HG03139 (cell line): ENCODE results near the gene SNTG2.

Experiments
- ATAC-seq: cut with Tn5 transposase; IDR thresholded peaks from one replicate; pipeline ENCODE4 v1.9.1; 2021; ENCODE audit not compliant: unreplicated experiment

SNTG2 gene

GRCh38 chr2:1306687-1307516, 356.3 kb downstream of the SNTG2 start:
- ATAC-seq, result no peak

DNA sequence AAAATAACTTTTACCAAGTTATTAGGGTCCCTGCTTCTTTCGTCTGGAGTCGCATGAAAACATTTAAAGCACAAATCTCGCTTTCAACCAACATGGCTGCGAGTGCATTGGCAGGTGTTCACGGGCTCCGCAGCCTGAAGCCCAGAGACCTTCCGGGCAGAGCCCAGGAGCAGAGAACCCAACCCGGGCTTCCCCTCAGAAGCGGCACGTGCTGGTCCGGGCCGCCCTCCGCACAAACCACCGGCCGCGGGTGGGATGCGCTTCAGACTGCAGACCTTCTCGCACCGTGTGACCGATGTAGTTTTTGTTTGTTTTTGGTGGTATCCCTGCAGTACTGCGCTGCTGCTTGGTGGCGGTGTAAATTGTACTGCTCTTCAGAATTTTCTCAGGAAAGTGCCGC, 357.0 kb downstream of the SNTG2 start:
- ATAC-seq, result no peak

- no peak for ATAC-seq
Observed at GRCh38 chr2:1308678-1309077, 358.0 kb downstream of the SNTG2 start.

DNA sequence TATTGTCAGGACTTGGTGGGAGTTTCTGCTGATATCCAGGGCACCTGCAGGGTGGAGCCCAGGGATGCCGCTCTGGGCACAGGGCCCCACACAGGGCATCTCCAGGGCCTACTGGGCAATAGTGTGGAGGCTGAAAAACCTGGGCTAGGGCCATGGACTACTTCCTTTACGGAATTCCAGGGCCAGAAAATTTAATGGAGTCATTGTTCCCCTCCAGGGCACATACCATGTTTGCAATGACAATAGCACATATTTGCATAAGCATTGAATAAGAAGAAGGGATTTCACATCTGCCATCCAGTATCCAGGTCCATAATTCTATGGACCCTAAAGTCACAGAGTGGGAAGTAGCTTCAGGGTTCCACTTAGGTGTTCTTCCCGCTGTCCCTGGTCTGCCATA, 358.9 kb downstream of the SNTG2 start:
- ATAC-seq, result no peak

GRCh38 chr2:1310202-1310601, 359.6 kb downstream of the SNTG2 start:
- ATAC-seq, result no peak

DNA sequence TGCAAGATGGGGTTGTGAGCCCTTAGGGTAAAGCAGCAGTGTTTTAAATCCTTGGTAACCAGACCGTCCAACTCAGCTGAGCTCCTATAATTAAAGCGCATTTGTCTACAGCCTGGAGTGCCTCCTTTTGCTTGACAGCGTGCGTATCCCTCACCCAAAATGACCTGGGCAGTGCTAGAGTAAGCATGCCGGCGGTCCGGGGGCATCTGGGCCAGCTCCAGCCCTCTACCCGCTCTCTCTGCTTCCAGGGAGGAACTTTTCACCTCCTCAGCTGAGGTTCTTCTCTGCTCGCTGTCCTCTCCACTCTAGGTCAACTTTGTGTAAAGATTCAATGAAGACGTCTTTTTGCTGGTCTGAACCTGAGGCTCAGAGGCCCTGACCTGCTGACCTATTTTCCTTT, 360.2 kb downstream of the SNTG2 start:
- no peak for ATAC-seq

GRCh38 chr2:1313240-1313924, 362.7 kb downstream of the SNTG2 start:
- no peak for ATAC-seq

GRCh38 chr2:1314254-1314653, 363.6 kb downstream of the SNTG2 start:
- no peak for ATAC-seq

- no peak for ATAC-seq
Observed at GRCh38 chr2:1318366-1319009, 367.8 kb downstream of the SNTG2 start.

GRCh38 chr2:1319393-1319792, 368.7 kb downstream of the SNTG2 start:
- ATAC-seq, result no peak

DNA sequence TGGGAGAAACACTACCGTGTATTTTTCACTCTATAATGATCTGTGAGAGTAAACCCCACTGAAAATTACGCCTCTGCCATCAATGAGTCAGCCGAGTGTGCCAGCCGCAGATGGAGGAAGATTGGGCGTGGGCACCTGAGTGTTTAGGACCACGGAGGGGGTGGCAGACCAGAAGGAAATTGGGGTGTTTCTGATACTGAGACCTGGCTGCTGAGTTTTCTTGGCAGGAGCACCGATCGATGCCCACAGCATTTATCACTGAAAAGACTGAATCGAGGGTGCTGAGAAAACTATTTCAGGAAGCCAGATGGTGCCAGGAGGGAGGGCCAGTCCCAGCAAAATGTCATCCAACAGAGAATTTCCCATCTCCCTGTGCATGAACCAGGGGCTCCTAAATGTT, 370.7 kb downstream of the SNTG2 start:
- no peak for ATAC-seq

- ATAC-seq, result no peak
Observed at GRCh38 chr2:1324884-1325283, 374.2 kb downstream of the SNTG2 start.

GRCh38 chr2:1328684-1329083, 378.0 kb downstream of the SNTG2 start:
- ATAC-seq, result no peak

- ATAC-seq, result no peak
Observed at GRCh38 chr2:1339388-1340140, 388.9 kb downstream of the SNTG2 start.

GRCh38 chr2:1340141-1340512, 389.5 kb downstream of the SNTG2 start:
- no peak for ATAC-seq

- no peak for ATAC-seq
Observed at GRCh38 chr2:1341404-1342120, 390.9 kb downstream of the SNTG2 start.

DNA sequence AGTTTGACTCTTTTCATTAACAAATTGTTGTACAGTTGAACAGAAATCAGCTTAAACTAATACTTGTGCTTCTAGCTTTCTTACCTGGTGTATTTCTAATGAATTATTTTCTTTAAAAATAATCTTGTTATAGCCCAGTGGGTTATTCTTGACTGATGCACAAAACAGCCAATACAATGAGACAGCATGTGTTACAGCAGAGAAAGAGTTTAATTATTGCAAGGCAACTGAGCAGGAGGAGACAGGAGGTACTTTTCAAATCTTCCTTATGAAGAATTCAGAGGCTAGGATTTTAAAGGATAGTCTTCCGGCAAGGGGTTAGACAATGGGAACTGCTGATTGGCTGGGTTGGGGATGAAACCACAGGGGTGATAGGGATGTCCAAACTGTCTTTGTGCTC, 398.1 kb downstream of the SNTG2 start:
- no peak for ATAC-seq

DNA sequence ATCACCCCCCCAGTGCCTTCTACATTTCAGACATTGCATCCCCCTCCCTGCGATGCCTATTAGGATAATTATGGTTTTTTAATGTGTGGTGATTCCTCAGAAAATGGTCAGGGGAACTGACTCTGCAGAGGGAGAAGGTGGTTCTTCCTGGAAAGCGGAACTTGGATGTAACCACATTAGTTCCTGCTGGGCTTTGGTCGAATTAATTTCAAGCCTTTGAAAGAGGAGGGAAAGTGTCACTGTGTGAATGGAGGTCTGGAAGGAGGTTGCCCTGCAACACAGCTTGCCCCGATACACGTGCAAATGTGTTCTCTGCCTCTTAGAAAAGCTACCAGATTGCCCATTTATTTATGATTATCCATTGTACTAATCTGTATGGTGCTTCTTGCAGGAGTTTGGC, 399.5 kb downstream of the SNTG2 start:
- no peak for ATAC-seq

DNA sequence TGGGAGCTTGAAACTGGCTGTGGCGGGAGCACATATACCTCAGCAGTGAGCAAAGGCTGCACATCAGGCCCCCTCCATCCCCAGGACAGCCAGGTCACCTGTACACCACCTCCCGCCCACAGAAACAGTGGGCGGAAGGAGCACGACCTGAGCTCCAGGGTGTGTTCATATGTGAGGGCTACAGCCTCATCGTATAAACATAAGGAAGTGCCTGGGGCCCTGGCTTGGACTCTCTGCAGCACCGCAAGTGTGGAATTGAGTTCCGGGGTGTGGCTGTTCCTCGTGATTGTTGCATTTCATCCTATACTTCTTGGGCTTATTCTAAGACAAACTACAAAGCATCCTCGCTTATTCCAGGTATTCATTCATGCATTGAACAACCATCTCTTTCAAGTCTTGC, 402.5 kb downstream of the SNTG2 start:
- no peak for ATAC-seq

- ATAC-seq, result no peak
Observed at GRCh38 chr2:1353543-1353942, 402.9 kb downstream of the SNTG2 start.

GRCh38 chr2:1360144-1360543, 409.5 kb downstream of the SNTG2 start:
- ATAC-seq, result no peak
